ENCODE results near the gene GPR153.

The GPR153 gene

DNA sequence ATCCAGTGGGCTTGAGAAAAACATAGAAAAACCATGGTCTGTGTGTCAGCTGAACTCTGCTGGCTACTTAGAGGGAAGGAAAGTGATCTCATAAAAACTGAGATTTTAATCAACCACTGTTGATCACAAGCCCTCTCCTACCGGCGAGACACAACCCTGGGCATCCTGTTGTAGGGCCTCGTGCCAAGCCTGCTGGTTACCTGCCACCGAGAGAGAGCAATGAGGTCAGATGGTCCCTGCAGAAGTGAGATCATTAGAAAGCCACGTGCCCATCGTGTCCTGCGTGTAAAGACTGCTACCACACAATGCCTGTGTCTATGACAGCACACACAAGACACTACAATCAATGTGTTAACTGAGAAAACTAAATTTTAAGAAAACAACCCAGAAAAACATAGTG, 41.7 kb upstream of the GPR153 start:
- DNase-seq (ENCODE audit: low read depth) = no peak
- TF ChIP-seq, protein P1, sequence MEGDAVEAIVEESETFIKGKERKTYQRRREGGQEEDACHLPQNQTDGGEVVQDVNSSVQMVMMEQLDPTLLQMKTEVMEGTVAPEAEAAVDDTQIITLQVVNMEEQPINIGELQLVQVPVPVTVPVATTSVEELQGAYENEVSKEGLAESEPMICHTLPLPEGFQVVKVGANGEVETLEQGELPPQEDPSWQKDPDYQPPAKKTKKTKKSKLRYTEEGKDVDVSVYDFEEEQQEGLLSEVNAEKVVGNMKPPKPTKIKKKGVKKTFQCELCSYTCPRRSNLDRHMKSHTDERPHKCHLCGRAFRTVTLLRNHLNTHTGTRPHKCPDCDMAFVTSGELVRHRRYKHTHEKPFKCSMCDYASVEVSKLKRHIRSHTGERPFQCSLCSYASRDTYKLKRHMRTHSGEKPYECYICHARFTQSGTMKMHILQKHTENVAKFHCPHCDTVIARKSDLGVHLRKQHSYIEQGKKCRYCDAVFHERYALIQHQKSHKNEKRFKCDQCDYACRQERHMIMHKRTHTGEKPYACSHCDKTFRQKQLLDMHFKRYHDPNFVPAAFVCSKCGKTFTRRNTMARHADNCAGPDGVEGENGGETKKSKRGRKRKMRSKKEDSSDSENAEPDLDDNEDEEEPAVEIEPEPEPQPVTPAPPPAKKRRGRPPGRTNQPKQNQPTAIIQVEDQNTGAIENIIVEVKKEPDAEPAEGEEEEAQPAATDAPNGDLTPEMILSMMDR (IDR thresholded peaks at IDR 0.05; ENCODE audit: low read depth, low read length, missing control alignments) = no peak
- in situ Hi-C loops (cut with HindIII; ENCODE audit: low sequenced_read_pairs) = no loop called here
- H3K4me3 ChIP-seq (ENCODE audit: low read depth, low read length) = no peak overlapping the region

DNA sequence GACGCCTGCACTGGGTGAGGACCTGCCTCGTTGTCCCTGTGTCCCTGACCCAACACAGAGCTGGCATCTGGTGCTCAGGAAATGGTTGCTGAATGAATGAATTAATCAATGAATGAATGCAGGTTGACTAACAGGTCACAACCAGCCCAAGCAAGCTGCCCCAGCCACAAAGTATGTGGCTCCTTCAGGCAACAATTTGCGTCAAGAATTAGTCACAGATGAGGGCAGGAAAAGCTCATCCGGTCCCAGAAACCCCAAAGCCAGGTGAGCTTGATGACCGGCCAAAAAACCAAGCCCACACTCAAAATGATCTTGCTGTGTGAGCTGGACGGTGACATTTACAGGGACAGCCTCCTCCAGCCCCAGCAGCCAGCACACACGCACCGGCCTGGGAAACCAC, 40.6 kb upstream of the GPR153 start:
- no peak overlapping the region for H3K4me3 ChIP-seq (ENCODE audit: low read depth, low read length)
- TF ChIP-seq, protein P1 (IDR thresholded peaks at IDR 0.05; ENCODE audit: low read depth, low read length, missing control alignments) = no peak
- DNase-seq (ENCODE audit: low read depth) = no peak
- in situ Hi-C loops (cut with HindIII; ENCODE audit: low sequenced_read_pairs) = no loop called here

DNA sequence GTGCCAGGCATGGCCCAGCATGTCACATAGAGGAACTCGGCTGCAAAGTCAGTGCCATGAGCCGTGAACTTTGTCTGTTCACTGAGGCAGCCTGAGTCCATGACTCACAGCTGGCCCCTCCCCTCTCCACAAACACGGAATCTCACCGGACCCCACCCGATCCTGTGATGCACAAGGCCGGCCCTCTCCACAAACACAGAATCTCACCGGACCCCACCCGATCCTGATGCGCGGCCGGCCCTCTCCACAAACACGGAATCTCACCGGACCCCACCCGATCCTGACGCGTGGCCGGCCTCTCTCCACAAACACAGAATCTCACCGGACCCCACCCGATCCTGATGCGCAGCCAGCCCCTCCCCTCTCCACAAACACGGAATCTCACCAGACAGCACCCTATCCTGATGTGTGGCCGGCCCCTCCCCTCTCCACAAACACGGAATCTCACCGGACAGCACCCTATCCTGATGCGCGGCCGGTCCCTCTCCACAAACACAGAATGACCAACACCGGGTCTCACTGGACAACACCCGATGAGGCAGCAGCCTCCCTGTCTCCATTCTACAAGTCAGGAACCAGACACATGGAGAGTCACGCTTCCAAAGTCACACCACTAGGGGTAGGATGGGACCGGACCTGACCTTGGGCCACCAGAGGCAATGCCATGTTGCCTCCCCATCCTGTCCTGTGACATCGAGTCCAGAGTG, 39.6 kb upstream of the GPR153 start:
- TF ChIP-seq, protein P1 (IDR thresholded peaks at IDR 0.05; ENCODE audit: low read depth, low read length, missing control alignments) = no peak
- in situ Hi-C loops (cut with HindIII; ENCODE audit: low sequenced_read_pairs) = no loop called here
- H3K4me3 ChIP-seq (ENCODE audit: low read depth, low read length) = no peak overlapping the region
- DNase-seq (ENCODE audit: low read depth) = no peak

DNA sequence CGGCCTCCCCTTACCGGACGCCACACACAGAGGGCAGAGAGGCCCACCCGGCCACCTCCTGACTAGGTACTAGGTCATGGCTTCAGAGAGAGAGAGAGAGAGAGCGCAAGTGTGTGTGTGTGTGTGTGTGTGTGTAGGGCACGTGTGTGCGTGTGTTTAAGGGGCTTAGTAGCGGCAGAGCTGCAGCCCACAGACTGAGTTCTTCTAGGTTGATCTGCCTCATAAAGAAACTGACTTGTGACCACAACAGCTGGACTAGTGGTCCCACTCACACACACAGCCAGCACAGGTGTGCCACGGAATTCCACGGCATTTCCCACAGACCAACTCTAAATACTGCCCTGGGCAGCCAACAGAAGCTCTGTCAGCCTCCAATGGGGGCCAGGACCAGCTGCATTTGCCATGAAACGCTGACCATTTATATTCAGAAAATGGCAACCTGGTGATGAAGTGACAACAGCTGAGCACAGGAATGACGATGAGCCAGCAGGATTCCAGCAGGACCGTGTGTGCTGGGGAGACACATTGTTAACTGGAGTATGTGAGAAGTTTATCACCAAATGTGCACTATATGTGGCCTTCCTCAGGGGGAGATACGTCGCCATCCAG, 38.8 kb upstream of the GPR153 start:
- DNase-seq (ENCODE audit: low read depth) = no peak
- TF ChIP-seq, protein P1 (IDR thresholded peaks at IDR 0.05; ENCODE audit: low read depth, low read length, missing control alignments) = no peak
- in situ Hi-C loops (cut with HindIII; ENCODE audit: low sequenced_read_pairs) = no loop called here
- no peak overlapping the region for H3K4me3 ChIP-seq (ENCODE audit: low read depth, low read length)

DNA sequence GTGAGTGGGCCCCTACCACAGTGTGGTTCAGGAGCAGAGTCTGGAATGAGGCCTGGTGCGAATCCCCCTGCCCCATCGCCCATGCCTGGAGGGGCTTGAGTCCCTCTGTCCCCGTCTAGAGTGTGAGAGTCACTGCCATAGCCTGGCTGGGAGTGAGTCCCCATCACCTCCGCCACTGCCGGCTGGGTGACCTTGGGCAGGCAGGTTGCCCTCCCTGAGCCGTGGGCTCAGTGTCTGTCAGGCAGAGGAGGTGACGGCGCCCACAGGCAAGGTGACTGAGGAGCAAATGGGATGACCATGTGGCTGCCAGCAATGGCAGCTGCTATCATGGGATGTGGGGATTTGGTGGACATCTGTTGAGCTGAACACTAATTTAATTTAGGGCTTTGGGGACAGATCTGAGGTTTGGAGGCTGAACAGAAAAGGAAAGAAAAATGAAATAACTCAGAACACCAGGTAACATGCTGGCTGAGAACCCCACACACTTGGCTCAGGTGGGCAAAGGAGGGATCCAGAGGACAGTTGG, 38.1 kb upstream of the GPR153 start:
- TF ChIP-seq, protein P1 (IDR thresholded peaks at IDR 0.05; ENCODE audit: low read depth, low read length, missing control alignments) = no peak
- in situ Hi-C loops (cut with HindIII; ENCODE audit: low sequenced_read_pairs) = no loop called here
- no peak for DNase-seq (ENCODE audit: low read depth)

DNA sequence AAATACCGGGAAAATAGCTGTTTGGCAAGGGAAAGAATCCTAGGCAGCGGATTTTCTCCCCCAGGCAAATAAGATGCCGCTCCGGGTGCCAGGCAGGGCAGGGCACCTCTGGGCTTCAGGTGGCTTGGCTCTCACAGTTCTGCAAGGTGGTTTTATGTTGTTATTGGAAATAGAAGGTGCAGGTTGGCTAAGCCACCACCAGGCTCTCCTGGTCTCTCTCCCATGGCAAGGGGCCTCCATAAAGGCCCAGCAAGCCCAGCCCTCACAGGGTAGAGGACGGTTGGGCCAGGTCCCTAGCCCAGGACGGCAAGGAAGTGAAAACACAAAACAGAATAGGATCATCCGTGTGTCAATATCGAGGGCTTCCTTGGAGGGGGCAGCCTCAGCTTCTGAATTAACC, 37.6 kb upstream of the GPR153 start:
- DNase-seq (ENCODE audit: low read depth) = no peak
- in situ Hi-C loops (cut with HindIII; ENCODE audit: low sequenced_read_pairs) = no loop called here
- H3K4me3 ChIP-seq (ENCODE audit: low read depth, low read length) = no peak overlapping the region
- TF ChIP-seq, protein P1 (IDR thresholded peaks at IDR 0.05; ENCODE audit: low read depth, low read length, missing control alignments) = no peak

More for the DNA sequence above, 38.1 kb upstream of the GPR153 start:
- H3K4me3 ChIP-seq (ENCODE audit: low read depth, low read length) = no peak overlapping the region
